NCI-H226 (cell line): ENCODE measurements around the gene GALNT13.

ENCODE experiments used
- DNase-seq: peaks from one replicate; pipeline ENCODE4 v3.0.0-alpha.2; 2015

GALNT13 gene

DNA sequence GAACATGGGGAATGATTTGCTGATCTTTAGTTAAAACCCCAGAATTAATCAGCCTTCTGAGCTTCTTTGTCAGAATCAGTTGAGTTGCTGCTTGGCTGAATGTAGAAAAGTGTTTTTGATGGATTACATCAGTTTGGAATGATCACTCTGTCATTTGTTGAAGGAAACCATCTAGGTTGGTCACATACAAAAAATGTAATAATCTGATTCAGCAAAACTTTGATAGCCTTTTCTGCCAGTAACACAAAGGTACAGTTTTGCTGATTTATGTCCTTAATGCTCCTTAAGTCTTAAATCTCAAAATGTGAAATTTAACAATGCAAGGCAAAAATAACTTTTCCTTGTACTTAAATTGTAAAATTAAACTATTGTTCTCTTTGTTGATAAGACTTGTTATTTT is 74.3 kb downstream of the GALNT13 start:
- no peak for DNase-seq

DNA sequence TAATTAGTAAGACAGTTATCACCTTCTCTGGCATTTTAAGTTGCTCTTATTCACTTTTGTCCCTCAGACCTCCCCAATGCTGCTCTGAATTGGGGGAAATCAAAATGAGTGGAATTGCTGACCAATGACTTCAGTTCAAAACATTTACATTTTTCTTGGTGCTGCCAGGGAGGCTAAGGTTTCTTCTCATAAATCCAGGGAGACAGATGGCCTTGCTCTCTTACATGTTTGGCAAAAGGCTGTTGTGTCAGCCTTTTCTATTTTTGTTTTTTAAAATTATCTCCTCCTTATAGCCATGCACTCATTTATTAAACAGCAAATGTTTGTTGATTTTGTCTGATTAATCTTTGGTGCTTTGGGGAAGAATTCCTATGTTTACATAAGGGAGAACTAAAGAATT is 82.0 kb downstream of the GALNT13 start:
- DNase-seq = no peak

DNA sequence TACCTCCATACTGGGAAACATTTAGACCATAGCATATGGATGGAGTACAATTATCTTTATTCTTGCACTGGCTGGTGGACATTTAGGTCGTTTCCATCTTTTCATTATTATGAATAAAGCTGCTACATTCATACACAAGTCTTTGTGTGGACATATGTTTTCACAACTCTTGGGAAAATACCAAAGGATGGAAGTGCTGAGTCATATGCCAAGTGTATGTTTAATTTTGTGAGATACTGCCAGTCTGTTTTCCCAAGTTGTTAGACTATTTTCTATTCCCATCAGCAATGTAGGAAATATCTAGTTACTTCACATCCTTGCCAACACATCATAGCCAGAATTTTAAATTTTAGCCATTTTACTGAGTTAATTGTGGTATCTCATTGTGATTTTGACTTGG is 91.5 kb downstream of the GALNT13 start:
- DNase-seq = peak; percentile 55

GRCh38 chr2:153967248-153967973 is 95.7 kb downstream of the GALNT13 start:
- no peak for DNase-seq

DNA sequence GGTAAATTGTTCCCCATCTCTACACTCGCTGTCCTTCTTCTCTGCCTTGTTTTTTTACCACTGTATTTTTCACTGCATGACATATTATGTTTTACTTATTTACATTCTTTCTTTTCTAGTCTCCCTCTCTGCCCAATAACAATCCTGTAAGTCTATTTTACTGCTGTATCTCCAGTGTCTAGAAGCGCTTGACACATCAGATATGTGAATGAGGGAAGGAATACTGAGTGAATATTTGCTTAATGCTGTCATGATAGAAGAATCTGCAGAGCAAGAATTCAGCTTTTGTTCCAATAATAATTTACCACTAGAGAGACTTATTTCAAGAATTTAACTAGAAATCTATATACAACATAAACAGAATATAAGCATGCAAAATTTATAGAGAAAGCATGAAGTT is 99.5 kb downstream of the GALNT13 start:
- peak; percentile 68 for DNase-seq

GRCh38 chr2:153971855-153972254 is 100.1 kb downstream of the GALNT13 start:
- DNase-seq = no peak

DNA sequence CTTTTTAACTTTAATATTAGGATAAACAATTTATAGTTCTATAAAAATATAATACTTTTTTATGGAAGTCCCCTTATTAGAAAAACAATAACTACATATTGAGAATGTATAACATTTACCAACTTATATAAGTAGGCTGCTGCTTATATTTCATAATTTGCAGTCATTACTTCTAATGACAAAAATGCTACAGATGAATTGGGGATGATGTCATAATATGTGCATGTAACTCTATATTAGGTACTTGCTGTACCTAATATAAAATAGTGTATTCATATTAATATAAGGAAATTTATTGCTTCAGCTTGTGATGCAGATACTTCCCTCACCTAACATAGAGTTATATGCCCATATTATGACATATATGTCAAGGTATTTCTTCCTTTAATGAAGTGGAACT is 100.7 kb downstream of the GALNT13 start:
- DNase-seq = no peak

DNA sequence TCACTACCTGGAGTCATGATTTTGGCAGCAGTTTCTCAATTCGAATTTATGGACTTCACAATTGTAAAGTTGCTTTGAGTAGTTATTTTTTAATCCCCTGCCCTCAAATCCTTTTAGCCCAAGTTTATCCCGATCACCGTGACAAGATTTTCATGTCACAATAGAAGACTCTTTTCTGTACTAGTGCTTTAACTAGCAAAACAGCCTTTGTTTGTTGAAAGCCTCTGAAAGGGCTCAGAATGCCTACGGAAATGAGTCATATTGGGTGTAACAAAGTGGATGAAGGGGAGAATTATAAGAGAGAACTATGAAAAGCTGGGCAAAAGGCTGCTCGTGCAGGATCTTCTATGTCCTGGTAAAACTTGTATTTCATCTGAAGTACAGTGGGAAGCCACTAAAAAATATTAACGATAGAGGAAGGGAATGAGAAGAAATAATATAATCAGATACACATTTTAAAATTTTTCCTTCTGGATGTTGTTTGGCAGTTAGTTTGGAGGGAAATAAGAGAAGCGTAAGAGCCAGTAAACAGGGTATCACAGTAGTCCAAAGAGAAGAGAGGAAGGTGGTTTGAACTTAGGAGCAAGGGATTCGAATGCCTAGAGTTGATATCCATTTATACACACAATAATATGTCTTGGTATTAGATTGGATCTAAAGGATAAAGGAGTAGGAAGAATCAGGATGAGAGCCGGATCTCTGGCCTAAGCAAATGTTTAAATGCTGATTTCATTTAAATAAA is 114.9 kb downstream of the GALNT13 start:
- peak; percentile 55 for DNase-seq

DNA sequence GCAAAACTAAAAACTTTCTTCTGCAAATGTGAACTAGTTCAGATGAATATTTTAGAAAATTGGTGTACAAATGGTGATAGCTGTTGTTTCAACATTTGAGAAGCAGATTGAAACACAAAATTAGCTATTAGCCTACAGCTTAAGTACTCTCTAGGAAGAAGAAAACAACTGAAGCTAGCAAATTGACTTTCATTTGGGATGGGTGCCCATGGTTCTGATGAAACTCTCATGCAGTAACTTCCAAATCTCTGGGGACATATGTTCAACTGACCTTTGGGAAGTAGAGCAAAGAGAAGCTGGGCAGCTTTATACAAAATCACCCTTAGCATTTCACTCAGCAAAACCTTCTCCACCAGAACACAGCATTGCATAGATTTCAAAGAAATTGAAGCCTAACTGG is 119.0 kb downstream of the GALNT13 start:
- DNase-seq = no peak

GRCh38 chr2:154013514-154013913 is 141.8 kb downstream of the GALNT13 start:
- DNase-seq = no peak

DNA sequence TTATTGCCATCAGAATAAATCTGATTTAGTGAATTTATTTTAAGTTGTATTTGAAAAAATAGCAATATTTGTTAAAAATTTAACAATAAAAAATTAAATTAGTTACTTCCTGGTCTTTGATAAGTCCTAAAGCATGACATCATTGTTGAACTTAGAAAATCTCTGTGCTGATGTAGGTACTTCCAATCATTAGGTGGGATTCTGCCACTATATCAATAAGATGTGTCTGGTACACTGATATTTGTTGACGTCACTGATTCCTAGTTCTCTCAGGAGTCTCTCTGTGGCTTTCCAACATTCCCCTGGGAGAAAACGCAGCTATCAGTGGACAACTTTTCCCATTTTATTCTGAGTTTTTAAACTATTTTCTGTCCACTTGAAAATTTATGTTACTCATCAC is 143.5 kb downstream of the GALNT13 start:
- no peak for DNase-seq

GRCh38 chr2:154029504-154029903 is 157.8 kb downstream of the GALNT13 start:
- no peak for DNase-seq

DNA sequence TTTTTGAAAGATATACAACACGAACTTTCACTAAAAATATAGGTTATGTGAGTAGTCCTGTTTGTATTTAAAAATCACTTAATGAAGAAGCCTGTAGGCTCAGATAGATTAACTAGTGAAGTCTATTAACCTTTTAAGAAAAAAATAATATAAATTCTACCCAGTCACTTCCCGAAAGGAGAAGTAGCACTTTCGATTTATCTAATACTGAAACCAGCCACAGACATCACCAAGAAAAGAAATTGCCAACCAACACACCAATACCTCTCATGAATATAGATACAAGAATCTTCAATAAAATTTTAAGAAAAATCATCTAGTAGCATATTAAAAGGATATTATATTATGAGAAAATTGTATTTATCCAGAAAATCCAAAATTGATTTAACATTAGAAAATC is 160.5 kb downstream of the GALNT13 start:
- no peak for DNase-seq

- DNase-seq = no peak
These were observed 174.8 kb downstream of the GALNT13 start for GRCh38 chr2:154046493-154046892.

- no peak for DNase-seq
These were observed 177.2 kb downstream of the GALNT13 start for GRCh38 chr2:154048905-154049304.

DNA sequence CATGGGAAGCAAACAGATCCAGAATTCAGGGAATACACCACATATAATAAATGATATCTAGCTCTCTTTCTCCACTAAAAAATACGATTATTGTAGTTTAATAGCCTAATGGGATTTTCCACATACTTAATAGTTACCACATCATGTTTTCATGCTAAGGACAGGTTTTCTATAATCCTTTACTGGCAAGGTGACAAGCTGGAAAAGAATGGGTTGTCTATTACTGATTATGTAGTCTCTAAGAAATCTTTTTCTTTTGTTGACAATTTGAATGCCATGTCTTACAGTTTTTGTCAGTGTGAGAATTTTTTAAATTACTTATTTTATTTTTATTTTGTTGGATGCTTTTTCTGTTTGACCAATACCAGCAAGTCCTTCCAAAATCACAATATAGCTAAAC is 177.8 kb downstream of the GALNT13 start:
- no peak for DNase-seq

DNA sequence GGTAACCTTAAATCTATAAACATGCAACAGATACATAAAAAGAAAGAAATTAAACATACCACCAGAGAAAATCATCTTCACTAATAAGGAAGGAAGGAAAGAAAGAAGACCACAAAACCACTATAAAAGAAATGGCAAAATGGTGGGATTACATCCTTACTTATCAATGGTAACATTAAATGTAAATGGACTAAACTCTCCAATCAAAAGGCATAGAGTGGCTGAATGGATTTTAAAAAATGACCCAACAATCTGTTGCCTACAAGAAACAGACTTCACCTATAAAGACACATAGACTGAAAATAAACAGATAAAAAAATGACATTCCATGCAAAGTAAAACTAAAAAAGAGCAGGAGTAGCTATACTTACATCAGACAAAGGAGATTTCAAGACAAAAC is 195.4 kb downstream of the GALNT13 start:
- no peak for DNase-seq

DNA sequence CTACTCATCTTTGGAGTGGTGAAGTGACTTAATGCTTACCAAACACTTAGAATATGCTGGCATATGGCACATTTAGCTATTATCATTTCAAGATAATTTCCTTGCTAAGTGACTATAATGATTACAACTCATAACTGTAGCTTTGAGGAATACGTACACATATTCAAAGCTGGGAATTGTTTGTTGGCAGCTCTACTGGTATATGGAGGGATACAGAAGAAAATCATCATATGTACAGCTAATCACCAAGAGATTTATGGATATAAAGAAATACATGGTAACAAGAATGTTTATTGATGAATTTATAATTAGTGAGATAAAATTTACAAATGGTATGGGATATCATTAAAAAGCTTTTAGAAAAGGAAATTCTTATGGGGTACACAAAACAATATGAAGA is 207.2 kb downstream of the GALNT13 start:
- no peak for DNase-seq

DNA sequence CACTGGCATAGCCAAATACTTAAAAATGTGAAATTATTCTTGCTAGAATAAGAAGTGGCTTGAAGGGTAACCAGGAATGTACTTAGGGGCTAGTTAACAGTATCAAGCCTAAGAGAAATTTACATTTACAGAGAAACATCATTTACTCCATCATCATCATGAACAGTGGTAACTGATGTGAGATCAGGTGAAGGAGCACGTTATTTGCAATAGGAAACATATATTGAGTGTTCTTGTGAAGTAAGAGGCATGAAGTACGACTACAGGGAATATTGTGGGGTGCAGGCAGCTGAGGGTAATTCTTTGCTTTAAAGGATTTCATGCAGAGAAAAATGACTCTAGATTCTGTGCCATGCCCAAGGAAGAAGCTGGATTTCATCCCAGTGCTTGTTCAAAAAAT is 220.8 kb downstream of the GALNT13 start:
- DNase-seq = no peak

DNA sequence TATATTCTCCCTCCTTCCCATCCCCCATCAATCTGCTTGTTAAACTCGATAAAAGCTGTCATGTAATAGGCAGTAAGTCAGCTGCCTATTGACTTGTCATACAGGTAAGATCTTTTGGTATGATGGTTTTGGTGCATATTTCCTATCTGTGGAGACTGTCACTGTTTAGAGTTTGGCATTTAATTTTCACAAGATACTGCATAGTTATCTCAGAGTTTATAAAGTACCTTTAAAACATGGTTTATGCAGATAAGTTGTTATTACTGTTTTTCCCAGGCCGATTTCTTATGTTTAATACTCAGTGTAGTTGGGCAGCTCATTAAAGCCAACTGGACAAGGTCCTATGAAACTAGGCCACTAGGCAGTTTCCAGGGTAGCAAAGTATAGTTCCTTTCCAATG is 222.1 kb downstream of the GALNT13 start:
- no peak for DNase-seq

DNA sequence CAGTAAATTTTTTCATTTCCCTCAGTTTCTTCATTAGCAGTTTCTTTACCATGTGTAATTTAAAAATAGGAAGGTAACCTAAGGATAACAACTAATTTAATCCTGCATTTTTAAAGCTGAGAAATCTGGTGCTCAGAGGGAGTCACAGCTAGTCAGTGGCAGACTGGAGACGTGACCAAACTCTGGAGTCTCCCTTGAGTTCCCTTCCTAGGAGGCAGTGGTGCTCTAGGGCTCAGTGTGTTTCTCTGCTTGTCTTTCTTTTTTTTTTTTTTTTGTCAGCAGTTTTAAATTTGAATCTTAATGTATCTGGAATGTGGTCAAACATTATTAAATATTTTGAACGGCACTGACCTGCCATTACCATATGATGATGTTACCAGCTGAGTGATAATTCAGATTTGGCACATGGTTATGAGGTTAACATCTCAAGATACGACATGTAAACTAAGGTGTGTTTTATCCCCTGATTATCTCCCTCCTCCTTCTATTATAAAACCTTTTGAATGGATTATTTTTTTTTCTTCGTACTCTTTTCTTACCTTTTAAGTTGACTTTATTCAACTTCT is 226.2 kb downstream of the GALNT13 start:
- no peak for DNase-seq

DNA sequence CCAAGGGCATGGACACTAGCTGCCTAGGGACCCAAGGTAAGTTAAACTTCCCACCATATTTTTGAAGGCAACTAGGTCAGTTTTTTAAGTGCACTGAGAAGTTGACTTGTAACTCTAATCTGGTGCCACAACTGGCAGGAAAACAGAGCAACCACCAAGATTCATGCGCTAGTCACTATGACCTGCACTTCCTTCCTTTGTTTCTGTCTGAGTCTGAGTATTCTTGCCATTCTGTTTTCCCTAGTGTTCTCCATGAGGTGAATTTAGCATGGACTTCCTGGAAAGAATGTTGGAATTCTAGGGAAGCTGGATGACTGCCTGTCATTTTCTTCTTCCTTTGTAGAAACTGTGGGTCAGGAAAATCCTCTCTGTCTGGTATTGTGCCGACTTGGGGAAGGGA is 249.0 kb downstream of the GALNT13 start:
- DNase-seq = no peak

- no peak for DNase-seq
These were observed 254.2 kb downstream of the GALNT13 start for GRCh38 chr2:154125891-154126290.

GRCh38 chr2:154130821-154131220 is 259.1 kb downstream of the GALNT13 start:
- DNase-seq = no peak
